Left colon (tissue), 2 donors: ENCODE data around the gene COL5A1. TPM values are rescaled to one million over a fixed set of nuclear protein-coding genes. Genes with fewer than 3 reads are reported as not detected.

Experiments used
- ATAC-seq: fragments of 200-7000 bp; cut with Tn5 transposase; one replicate; pipeline ENCODE4 v1.9.1; 2020; ENCODE audit warnings: mild to moderate bottlenecking, moderate library complexity
- DNase-seq, 2 donors: peaks; one replicate each; pipeline ENCODE4 v3.0.0-alpha.2; 2020
- intact Hi-C, 2 donors: fragments of 100-400 bp; cut with DNase I in 1 of 2; cut with micrococcal nuclease in 1 of 2; formaldehyde crosslinking; loops; one replicate each; pipeline versions ENCODE4 v1.11.2 to v1.14.0; 2022; cut with DNase I, micrococcal nuclease
- total RNA-seq, 2 donors: library from RNA; stranded (reverse); fragmentation: NEBNext Ultra II Directional; extraction: Animal tissue kit (Norgen Biotek cat#: 25700); gene quantifications; one replicate each; pipeline ENCODE4 v1.2.1, GENCODE V29; 2021
- donor health status: DM: no; HTN: no; CAD: no.
- donor health status: DM: yes; HTN: yes; CAD: no.

The COL5A1 gene
- total RNA-seq, 2 donors from 2014 or later: 5.3 to 17.8 TPM

DNA sequence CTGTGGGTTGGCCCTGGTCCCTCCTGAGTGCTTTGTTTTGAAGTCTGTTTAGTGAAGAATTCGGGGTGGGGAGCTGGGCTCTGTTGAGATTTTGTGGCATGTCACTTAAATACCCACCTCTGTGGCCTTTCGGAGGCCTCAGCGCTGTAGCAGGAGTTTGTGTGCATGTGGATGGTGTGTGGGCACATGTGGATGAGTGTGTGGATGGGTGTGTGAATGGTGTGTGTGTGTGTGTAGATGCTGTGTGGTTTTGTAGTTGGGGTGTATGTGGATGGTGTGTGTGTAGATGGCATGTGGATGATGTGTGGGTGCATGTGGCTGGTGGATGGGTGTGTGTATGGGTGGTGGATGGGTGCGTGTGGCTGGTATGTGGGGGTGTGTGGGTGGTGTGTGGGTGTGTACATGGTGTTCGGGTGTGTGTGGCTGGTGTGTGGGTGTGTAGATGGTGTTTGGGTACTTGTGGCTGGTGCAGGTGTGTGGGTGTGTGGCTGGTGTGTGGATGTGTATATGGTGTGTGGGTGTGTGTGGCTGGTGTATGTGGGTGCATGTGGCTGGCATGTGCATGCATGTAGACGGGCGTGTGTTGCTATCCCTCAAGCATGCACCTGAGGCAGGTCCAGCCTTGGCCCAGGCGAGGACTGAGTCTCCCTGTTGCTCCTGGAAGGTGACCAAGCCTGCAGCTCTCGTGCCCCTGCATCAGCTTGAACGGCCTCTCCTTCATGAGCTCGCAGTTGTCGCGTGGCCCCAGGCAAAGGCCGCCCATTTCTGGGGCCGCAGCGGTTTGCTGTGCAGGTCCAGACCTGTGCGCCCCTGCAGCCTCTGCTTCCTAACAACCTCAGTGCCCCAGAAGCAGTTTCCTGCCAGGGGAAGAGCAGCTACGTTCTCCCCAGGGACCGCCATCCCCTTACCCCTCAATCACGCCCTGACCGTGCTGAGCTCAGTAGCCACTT, 185.0 kb downstream of the COL5A1 start:
- DNase-seq (no peak), ATAC-seq (no peak)
- intact Hi-C loops: no loop called here

DNA sequence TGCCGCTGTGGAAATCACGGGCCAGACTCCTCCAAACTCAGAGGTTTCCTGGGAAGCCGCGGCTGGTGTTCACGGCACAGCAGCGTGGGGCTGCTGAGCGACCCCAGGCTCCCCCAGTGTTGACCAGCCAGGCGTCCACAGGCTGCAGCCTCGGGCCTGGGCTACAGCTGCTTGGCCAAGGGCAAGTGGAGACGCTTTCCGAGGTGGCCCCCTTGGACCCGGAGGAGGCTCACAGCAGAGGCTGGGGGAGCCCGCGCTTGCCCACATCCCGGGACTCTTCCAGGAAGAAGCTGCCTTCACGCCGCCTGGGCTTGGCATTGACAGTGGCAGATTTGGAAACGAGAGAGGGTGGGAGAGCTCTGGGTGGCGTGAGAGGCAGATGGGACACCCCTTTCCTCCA, 186.0 kb downstream of the COL5A1 start:
- ATAC-seq (no peak), DNase-seq (no peak)
- intact Hi-C loops: no loop called here

DNA sequence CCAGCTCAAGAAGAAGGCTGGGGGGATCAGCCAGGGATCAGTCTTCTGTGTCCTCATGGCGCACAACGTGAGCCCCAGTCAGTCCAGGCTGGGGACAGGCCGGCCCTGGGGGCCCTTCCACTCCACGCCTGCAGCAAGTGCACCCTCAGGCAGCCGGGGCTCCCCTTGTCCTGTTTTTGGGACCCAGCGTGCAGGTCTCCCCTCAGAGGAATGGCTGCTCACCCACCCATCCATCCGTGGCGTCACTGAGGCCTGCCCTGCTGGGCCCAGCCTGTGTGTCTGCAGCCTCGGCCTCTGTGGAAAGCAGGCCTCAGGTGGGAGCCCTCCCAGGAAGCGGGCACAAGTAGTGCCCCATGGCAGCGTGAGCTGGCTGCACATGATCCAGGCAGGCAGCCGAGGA, 186.4 kb downstream of the COL5A1 start:
- DNase-seq (no peak), ATAC-seq (no peak)
- intact Hi-C loops: no loop called here

DNA sequence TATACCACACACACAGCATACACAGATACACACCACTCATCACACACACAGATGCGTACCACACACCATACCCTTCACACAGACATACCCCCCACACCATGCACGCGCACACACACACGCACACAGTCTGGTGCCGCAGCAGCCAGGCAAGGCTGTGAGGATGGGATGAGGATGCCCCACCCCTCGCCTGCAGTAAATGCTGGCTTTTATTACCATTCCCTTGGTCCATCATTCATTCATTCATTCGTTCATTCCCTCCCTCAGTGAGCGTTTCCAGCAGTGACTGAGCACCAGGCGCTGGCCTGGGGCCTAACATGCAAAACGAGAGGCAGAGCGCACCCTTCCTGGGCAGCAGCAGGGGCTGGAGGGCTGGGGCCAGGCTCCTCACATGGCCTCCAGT, 187.3 kb downstream of the COL5A1 start:
- intact Hi-C loops: no loop called here
- no peak for DNase-seq
- no peak for ATAC-seq

DNA sequence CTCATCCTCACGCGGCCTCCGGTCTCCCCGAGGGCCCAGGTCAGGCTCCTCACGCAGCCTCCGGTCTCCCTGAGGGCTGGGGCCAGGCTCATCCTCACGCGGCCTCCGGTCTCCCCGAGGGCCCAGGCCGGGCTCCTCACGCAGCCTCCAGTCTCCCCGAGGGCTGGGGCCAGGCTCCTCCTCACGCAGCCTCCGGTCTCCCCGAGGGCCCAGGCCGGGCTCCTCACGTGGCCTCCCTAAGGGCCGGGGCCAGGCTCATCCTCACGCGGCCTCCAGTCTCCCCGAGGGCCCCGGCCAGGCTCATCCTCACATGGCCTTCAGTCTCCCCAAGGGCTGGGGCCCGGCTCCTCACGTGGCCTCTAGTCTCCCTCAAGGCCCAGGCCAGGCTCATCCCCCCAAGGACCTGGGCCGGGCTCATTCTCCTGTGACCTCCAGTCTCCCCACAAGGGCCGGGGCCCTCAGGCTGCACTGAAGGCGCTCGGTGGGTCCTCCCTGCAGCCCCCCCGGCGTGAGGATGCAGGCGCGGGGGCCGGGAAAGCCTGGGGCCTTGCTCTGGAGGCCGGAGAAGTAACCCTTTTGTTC, 187.8 kb downstream of the COL5A1 start:
- intact Hi-C loops: no loop called here
- no peak for ATAC-seq
- DNase-seq: no peak

DNA sequence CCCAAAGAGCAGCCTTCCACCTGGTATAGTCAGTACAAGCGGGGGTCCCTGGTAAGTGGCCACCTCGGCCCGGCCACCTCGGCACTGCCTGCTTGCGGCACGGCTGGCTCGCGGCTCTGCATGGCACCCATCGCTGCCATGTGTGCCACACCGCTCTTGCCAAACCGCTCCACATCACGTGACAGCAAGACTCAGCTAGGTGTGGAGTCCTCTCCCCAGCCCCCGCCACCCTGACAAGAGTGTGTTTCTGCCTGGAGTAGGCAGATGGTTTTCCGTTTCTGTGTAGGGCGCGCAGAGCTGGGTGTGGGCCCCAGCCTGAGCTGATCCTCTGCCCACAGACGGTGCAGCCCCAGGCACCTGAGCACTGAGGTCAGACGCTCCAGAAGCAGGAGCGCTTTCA, 188.5 kb downstream of the COL5A1 start:
- DNase-seq (no peak), ATAC-seq (no peak)
- intact Hi-C loops: no loop called here

DNA sequence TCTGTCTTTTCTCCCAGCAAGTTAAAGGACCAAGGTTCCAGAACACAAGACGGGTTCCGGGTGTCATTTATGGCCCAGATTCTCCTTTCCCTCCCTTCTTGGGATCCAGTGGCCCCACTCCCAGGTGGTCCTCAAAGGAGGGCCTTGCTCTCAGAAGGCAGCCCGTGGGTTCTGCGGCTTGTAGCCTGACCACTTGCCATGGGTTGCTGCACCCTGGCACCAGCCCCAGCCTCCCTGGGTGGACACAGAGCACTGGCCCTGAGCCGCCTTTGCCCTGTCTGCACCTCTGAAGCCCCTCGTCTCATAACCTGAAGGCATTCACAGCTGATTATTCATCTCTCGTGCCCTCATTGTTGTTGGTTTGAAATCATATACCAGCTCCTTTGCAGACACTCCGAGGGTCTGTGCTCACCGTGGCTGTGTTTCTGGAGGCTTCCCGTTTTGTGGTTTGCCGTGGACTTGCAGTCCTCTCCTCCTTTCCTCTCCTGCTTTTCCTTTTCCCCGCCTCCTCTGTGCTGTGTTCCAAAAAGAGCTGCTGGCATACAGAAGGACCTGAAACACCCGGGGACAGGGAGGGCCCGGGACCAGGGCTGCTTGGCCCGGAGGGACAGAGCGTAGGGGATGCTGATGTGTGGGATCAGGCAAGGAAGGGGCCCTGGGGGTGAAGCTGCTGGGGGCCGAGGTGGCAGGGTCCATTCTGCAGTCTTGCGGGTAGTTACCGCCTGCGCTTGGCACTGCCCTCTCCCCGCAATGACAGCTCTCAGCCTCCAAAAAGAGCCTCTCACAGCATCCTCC, 189.5 kb downstream of the COL5A1 start:
- ATAC-seq: no peak
- intact Hi-C loops: no loop called here
- DNase-seq: no peak

DNA sequence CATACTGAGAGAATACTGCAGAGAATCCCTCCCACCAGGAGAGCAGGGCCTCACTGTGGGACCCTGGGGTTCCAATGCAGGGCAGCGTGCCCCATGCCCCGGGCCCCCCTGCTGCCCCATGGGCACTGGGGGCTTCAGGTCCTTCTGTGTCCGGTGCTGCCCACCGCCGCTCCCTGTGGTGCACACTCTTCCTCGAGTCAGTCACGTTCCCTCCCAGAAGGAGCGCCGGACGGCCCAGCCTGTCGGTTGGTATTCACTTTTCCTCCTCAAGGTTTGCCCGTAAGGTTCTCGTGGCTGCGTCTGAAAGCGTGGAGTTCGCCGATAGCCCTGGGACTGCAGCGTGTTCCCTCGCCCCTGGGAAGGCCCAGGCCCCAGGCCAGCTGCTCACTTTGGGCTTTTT, 190.9 kb downstream of the COL5A1 start:
- intact Hi-C loops: no loop called here
- DNase-seq: no peak
- ATAC-seq: no peak

DNA sequence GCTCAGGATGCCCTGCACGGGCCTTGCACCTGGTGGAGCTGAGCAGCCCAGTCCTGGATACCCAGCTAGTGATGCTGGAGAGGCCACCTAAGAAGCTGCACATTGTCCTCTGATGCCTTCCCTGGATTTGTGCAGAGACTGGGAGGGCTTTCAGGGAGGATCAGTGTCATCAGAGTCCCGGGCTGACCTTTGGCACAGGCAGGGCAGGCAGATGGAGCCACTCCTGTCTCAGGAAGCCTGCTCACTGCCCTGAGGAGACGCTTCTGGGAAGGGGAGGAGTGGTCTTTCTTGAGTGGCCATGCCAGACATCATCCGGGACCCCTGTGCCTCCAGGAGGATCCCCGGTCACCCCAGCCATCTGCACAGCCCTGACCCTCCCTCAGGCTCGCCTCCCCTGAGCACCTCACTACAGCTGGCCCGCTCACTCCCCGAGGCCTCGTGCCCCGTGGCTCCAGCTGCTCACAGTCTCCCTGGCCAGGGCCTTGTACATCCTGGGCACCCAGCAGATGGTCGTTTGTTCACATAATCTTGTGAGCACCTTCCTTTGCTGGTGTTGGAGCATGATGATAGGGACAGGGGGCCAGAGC, 191.8 kb downstream of the COL5A1 start:
- DNase-seq: no peak
- intact Hi-C loops: no loop called here

DNA sequence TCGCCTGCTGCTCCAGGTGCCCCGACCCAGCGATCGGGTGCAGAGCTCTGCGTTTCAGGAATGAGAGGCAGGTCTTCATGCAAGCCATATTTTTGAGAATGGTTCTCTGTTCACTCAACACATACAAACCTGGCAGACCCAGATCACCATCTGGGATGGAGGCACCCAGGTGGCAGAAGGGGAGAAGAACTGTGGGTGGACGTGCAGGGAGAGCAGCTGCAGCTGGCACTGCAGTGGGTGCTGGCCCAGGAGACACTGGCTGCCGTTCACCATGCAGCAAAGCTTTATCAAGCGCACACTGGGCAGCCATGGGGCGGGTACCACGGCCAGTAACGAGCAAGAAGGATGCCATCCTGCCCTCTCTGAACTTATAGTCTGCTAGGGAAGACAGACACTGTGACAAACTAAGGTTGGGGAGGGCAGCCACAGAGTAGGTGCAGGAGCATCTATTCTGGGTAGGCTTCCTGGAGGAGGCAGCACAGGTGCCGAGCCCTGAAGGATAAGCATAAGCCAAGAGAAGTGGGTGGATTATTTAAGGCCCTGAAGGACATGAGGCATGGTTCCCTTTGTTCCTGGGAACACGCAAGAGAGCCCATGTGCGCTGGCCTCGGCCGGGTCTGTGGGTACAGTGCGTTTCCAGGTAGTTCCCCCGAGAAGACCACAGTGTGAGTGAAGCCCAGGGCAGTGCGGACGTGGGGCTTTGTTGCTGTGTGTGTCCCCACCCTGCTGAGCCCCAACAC, 192.8 kb downstream of the COL5A1 start:
- no peak for ATAC-seq
- no peak for DNase-seq
- intact Hi-C loops: no loop called here

More for the DNA sequence above, 191.8 kb downstream of the COL5A1 start:
- ATAC-seq: no peak

DNA sequence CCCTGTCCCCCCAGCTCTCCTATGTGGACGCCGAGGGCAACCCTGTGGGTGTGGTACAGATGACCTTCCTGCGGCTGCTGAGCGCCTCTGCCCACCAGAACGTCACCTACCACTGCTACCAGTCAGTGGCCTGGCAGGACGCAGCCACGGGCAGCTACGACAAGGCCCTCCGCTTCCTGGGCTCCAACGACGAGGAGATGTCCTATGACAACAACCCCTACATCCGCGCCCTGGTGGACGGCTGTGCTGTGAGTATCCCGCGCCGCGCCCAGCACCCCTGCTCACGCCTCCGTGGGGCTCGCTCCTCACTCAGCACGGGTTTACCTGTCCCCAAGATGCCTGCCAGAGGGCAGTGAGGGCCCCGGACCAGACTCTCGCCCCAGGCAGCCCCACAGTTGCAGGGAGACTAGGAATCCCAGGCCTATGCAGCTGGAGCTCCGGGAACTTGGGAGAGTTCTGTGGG, 193.4 kb downstream of the COL5A1 start:
- ATAC-seq (no peak), DNase-seq (no peak)
- intact Hi-C loops: no loop called here

DNA sequence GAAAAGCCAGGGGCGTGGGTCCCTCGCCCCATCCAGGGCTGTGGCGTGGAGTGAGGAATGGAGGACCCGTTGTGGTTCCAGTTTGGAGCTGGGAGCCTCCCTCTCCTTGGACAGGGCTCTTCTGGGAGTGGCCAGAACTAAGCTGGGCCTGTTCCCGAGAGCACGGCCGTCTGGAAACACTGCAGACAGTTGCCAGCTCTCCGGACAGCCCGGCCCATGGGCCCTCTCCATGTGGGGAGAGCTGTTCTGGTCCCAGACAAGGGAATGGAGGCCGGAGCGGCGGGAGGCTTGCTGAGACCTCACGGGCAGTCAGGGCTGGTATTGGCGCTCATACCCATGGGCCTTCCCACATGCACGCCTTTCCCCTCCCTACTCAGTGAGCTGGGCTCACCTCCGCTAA, 193.8 kb downstream of the COL5A1 start:
- intact Hi-C loops: no loop called here
- DNase-seq (no peak), ATAC-seq (no peak)

DNA sequence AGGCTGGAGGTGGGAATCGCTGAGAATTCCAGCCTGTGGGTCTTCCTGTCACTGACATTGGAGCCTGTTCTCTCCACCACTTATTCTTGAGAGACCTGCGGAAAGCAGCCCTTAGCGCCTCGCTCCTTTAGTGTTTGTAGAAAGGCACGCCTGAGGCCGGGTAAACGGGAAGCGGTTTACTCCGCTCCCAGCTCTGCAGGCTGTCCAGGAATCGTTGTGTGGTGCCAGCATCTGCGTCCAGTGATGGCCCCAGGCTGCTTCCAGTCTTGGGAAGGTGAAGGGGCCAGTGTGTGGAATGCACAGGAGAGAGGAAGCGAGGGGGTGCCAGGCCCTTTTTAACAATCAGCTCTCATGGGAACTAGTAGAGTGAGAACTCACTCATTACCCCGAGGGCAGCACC, 194.4 kb downstream of the COL5A1 start:
- intact Hi-C loops: no loop called here

DNA sequence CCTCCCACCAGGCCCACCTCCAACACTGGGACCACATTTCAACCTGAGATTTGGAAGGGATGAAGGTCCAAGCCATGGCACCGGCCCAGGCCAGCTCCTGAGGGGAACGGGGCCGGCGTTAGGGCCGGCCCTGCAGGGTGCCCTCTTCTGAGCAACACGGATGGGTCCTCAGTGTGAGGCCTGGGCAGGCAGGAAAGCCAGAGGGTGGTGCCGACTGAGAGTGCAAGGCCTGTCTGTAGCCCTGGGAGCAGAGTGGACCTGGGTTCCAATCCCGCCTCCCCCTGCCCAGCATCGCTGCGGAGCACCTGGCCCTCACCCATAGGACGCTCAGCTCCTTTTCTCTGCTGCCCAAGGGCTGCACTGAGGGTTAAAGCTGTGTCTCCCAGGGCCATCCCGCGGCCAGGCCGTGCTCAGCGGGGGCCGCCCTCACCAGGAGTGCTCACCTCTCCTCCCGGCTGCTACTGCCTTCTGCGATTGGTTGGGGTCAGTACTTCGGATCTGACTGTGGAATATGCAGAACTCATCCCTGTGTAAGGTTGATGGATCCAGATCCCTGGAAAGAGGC, 194.9 kb downstream of the COL5A1 start:
- intact Hi-C loops: no loop called here
- no peak for DNase-seq
- ATAC-seq: no peak

More for the DNA sequence above, 194.4 kb downstream of the COL5A1 start:
- ATAC-seq: no peak
- DNase-seq: no peak

DNA sequence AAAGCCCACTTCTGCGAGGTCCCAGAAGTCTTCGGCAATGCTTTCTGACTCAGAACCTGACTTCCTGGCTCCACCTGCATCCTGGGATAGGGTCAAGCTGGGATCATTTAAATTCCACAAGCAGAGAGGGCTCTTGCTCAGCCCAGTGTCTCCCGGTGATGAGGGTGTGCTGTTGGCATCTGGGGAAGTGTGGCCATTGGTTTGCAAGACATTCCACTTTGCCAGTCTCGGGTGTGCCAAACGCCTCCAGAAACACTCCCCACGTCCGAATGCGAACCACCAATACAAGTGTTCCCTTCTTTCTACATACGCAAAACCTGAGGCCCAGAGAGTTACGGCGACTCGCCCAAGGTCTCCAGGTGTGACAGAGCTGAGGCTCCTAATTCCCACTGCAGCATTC, 195.9 kb downstream of the COL5A1 start:
- ATAC-seq (no peak), DNase-seq (no peak)
- intact Hi-C loops: no loop called here

DNA sequence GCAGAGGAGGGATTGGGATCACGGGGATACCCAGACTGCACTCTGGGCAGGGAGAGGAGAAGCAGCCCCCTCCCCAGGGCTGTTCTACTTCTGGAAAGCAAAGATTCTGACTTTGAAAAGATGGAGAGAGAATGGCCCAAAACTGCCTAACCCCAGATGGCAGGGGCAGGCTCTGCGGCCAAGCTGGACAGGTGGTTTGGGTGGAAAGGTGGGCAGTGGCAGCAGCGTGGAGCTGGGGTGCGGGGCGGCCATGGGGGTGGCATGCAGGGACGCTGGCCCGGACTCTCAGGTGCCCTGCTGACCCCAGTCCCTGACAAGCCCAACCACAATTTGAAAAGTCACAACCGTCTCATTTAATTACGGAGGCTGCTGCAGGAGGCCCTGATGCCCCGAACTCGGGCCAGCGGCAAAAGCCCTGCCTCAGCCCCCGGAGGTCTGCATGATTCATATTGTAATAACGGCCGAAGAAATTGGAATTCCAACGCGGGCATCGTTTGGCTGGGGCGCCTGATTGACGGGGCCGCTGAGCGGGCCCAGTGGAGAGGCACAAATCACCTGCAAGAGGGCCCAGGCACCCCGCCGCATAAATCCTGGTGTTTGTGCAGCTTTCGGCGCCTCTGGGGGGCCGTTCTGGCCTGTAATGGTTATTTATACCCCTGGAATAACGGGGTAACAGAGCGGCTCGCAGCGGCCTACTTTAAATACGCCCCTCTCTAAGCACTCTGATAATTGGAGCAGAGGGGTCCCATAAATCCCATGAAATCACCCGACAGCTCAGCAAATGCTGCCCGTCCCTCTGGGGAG, 197.2 kb downstream of the COL5A1 start:
- no peak for ATAC-seq
- DNase-seq: no peak
- intact Hi-C loops: no loop called here

DNA sequence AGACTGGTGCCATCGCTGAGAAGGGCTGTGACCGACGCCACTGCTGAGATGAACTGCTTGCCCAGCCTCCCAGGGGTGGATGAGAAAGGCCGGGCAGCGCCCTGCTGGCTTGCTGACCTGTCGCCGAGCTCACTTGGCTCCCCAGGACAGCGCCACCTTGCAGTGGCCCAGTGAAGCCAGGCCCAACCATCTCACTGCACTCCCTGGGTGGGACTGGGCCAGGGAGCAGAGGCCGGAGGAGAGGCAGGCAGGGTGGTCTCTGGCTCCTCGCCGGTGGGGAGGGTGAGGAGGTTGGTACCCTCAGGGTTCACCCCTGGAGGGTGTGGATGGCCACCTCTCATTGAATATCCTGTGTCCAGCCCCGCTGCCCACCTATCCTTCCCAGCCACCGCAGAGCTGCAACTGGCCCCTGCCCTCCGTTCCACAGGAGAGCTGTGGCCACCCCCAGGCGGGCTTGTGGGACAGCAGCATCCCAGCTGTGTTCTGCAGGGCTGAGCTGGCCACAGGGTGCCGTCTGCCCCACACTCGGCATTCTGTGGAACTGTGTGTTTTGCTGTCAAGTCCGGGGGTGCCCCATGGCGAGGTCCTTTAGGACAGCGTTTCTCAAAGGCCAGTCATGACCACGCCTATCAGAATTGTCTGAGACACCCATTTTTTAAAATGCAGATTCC, 198.0 kb downstream of the COL5A1 start:
- intact Hi-C loops: no loop called here
- no peak for DNase-seq

More for the DNA sequence above, 198.0 kb downstream of the COL5A1 start:
- ATAC-seq: no peak
